H1 (cell line): ENCODE data around the gene SCCPDH.

Experiments
- CBX5 ChIP-seq: fragments of 300-800, 300-1000 bp; sonication (generic); IDR thresholded peaks from 2 replicates; pipeline ENCODE4 v1.7.1; 2016; ENCODE audit warnings: antibody characterized with exemption, low read length, low read depth
- CREB1 ChIP-seq: IDR thresholded peaks from 2 replicates; pipeline ENCODE4 v1.6.1; 2012; ENCODE audit warnings: inconsistent platforms
- CTCF ChIP-seq, 3 experiments: IDR thresholded peaks; 1 replicate in 2 of 3; 2 replicates in 1 of 3; pipeline versions ENCODE4 v1.5.1 to v1.6.1; 2011; ENCODE audit warnings: low read length in 3 of 3, mild to moderate bottlenecking in 3 of 3, inconsistent platforms in 2 of 3, low read depth in 1 of 3, moderate library complexity in 1 of 3; ENCODE audit not compliant: insufficient read depth in 1 of 3; ENCODE audit errors: control extremely low read depth in 1 of 3
- EZH2 ChIP-seq: fragments of 200-600 bp; sonication (generic); IDR thresholded peaks from 2 replicates; pipeline ENCODE4 v1.7.1; 2012; ENCODE audit warnings: low read depth, mild to moderate bottlenecking, moderate library complexity, low read length, inconsistent platforms; ENCODE audit not compliant: severe bottlenecking
- HDAC6 ChIP-seq: IDR thresholded peaks from one replicate; pipeline ENCODE4 v1.7.1; 2012; ENCODE audit warnings: low read depth, mild to moderate bottlenecking, inconsistent platforms, low read length, moderate library complexity
- MAX ChIP-seq: IDR thresholded peaks from 2 replicates; pipeline ENCODE4 v1.6.1; 2012; ENCODE audit warnings: inconsistent platforms
- POLR2A ChIP-seq, 2 experiments: IDR thresholded peaks; 1 replicate in 1 of 2; 2 replicates in 1 of 2; pipeline ENCODE4 v1.6.1; 2011; ENCODE audit warnings: low read depth in 2 of 2, low read length in 2 of 2, mild to moderate bottlenecking in 2 of 2; ENCODE audit errors: control extremely low read depth in 1 of 2
- POLR2AphosphoS5 ChIP-seq: IDR thresholded peaks from 2 replicates; pipeline ENCODE4 v1.6.1; 2011; ENCODE audit warnings: low read depth, low read length
- RAD21 ChIP-seq, 2 experiments: IDR thresholded peaks in 1 of 2; conservative IDR thresholded peaks in 1 of 2; 2 replicates each; pipeline ENCODE4 v1.6.1; 2011; ENCODE audit warnings: low read depth in 2 of 2, low read length in 2 of 2, improper control_type of control experiment in 1 of 2, inconsistent platforms in 1 of 2, mild to moderate bottlenecking in 1 of 2, moderate library complexity in 1 of 2
- TBP ChIP-seq: IDR thresholded peaks from 2 replicates; pipeline ENCODE4 v1.6.1; 2011; ENCODE audit warnings: low read depth, low read length, improper control_type of control experiment

GRCh38 chr1:246728311-246728710, 4.1 kb downstream of the SCCPDH start:
- no peak for TF ChIP-seq CTCF (IDR thresholded peaks at IDR 0.05; ENCODE audit: control extremely low read depth in 1 of 3, insufficient read depth in 1 of 3, low read depth in 1 of 3, low read length in 3 of 3)
- no peak for TF ChIP-seq TBP
- no peak for TF ChIP-seq POLR2A (IDR thresholded peaks at IDR 0.05; ENCODE audit: control extremely low read depth in 1 of 2, low read depth in 2 of 2, low read length in 2 of 2)
- TF ChIP-seq MAX: no peak
- no peak for TF ChIP-seq CREB1
- TF ChIP-seq HDAC6: no peak
- no peak for TF ChIP-seq RAD21 (IDR thresholded peaks at IDR 0.05 in 1 of 2, conservative IDR thresholded peaks at IDR 0.05 in 1 of 2; ENCODE audit: low read depth in 2 of 2, low read length in 2 of 2)
- TF ChIP-seq CBX5: no peak
- TF ChIP-seq POLR2AphosphoS5: no peak
- TF ChIP-seq EZH2: no peak
